IMR-90 (cell line): ENCODE measurements around the gene TMOD1. TPM values are rescaled to one million over a fixed set of nuclear protein-coding genes. Genes with fewer than 3 reads are reported as not detected.

Source experiments
- ATAC-seq: fragments of 200-7000 bp; cut with Tn5 transposase; 2 replicates; pipeline ENCODE4 v1.9.1; 2020; ENCODE audit warnings: low read depth, mild to moderate bottlenecking, moderate library complexity
- BruUV-seq: library from RNA; stranded (reverse); fragments of 400-500 nt; replicated peaks from 2 replicates; lab custom pipeline; 2021; lab: Mats Ljungman, UMichigan
- CTCF ChIA-PET: fragments of 300-600 bp; formaldehyde crosslinking; extraction: SDS; loops from one replicate; lab custom pipeline; 2021; ENCODE audit warnings: antibody characterized with exemption; lab: Yijun Ruan, JAX
- POLR2A ChIA-PET: fragments of 300-600 bp; sonication (Branson Sonifier 250); formaldehyde crosslinking; loops from one replicate; lab custom pipeline; 2022; ENCODE audit warnings: antibody characterized with exemption; ENCODE audit not compliant: unreplicated experiment; lab: Charles Lee
- DNase-seq: peaks from one replicate; pipeline ENCODE4 v3.0.0; 2013
- H2AFZ ChIP-seq: replicated peaks from 2 replicates; pipeline ENCODE3; 2013; ENCODE audit warnings: low read length, mild to moderate bottlenecking; ENCODE audit not compliant: poor library complexity
- H2AK5ac ChIP-seq: 2 replicates; pipeline ENCODE4 v1.6.1; 2013; ENCODE audit warnings: low read depth, low read length, inconsistent platforms
- H2AK9ac ChIP-seq: replicated peaks from 2 replicates; pipeline ENCODE3; 2013; ENCODE audit warnings: mild to moderate bottlenecking, low read depth, low read length, moderate library complexity; ENCODE audit not compliant: poor library complexity
- H2BK120ac ChIP-seq: 2 replicates; pipeline ENCODE4 v1.6.1; 2013; ENCODE audit warnings: low read depth, low read length, inconsistent platforms
- H2BK15ac ChIP-seq: 3 replicates; pipeline ENCODE4 v1.6.1; 2013; ENCODE audit warnings: low read depth, low read length, inconsistent platforms
- H2BK20ac ChIP-seq: 2 replicates; pipeline ENCODE4 v1.6.1; 2013; ENCODE audit warnings: low read depth, mild to moderate bottlenecking, inconsistent platforms, low read length, moderate library complexity
- H2BK5ac ChIP-seq: 2 replicates; pipeline ENCODE4 v1.6.1; 2013; ENCODE audit warnings: mild to moderate bottlenecking, low read depth, low read length, inconsistent platforms; ENCODE audit not compliant: poor library complexity, severe bottlenecking
- H3K14ac ChIP-seq: replicated peaks from 2 replicates; pipeline ENCODE4 v1.6.1; 2013; ENCODE audit warnings: low read depth, low read length, inconsistent platforms
- H3K18ac ChIP-seq: 2 replicates; pipeline ENCODE4 v1.6.1; 2013; ENCODE audit warnings: low read depth, low read length, control low read depth
- H3K23ac ChIP-seq: 2 replicates; pipeline ENCODE4 v1.6.1; 2013; ENCODE audit warnings: low read depth, low read length, inconsistent platforms
- H3K27ac ChIP-seq: 2 replicates; pipeline ENCODE4 v1.5.1; 2013; ENCODE audit warnings: mild to moderate bottlenecking, control low read depth, low read length; ENCODE audit not compliant: insufficient read depth
- H3K27me3 ChIP-seq: 2 replicates; pipeline ENCODE4 v1.6.1; 2013; ENCODE audit warnings: low read length; ENCODE audit not compliant: control insufficient read depth, insufficient read depth
- H3K36me3 ChIP-seq: 2 replicates; pipeline ENCODE4 v1.6.1; 2013; ENCODE audit warnings: low read length, mixed read lengths; ENCODE audit not compliant: control insufficient read depth, insufficient read depth
- H3K4ac ChIP-seq: 2 replicates; pipeline ENCODE4 v1.6.1; 2013; ENCODE audit warnings: low read depth, low read length, inconsistent platforms
- H3K4me1 ChIP-seq: 2 replicates; pipeline ENCODE4 v1.6.1; 2013; ENCODE audit warnings: low read length, mixed read lengths; ENCODE audit not compliant: control insufficient read depth, insufficient read depth
- H3K4me2 ChIP-seq: 2 replicates; pipeline ENCODE4 v1.6.1; 2013; ENCODE audit warnings: low read depth, mild to moderate bottlenecking, control low read depth, low read length, moderate library complexity
- H3K4me3 ChIP-seq: 2 replicates; pipeline ENCODE4 v1.5.1; 2013; ENCODE audit warnings: low read depth, mild to moderate bottlenecking, control low read depth, low read length, moderate library complexity; ENCODE audit not compliant: insufficient read depth
- H3K56ac ChIP-seq: 2 replicates; pipeline ENCODE4 v1.6.1; 2013; ENCODE audit warnings: low read length, inconsistent platforms; ENCODE audit not compliant: insufficient read depth; ENCODE audit errors: extremely low read depth
- H3K79me1 ChIP-seq, 2 experiments: 2 replicates each; pipeline ENCODE4 v1.6.1; 2013; ENCODE audit warnings: low read length in 2 of 2, inconsistent platforms in 1 of 2, low read depth in 1 of 2
- H3K9ac ChIP-seq: 2 replicates; pipeline ENCODE4 v1.6.1; 2013; ENCODE audit warnings: low read depth, low read length, control low read depth
- H3K9me1 ChIP-seq: 2 replicates; pipeline ENCODE4 v1.6.1; 2013; ENCODE audit warnings: low read length, inconsistent platforms; ENCODE audit not compliant: insufficient read depth
- H3K9me3 ChIP-seq: 2 replicates; pipeline ENCODE4 v1.6.1; 2013; ENCODE audit warnings: low read length; ENCODE audit not compliant: control insufficient read depth, insufficient read depth
- H4K20me1 ChIP-seq: 2 replicates; pipeline ENCODE4 v1.6.1; 2013; ENCODE audit warnings: low read length, inconsistent platforms; ENCODE audit not compliant: insufficient read depth
- H4K5ac ChIP-seq: 2 replicates; pipeline ENCODE4 v1.6.1; 2013; ENCODE audit warnings: mild to moderate bottlenecking, low read depth, low read length, control low read depth
- H4K8ac ChIP-seq, 2 experiments: 2 replicates each; pipeline ENCODE4 v1.6.1; 2013; ENCODE audit warnings: low read depth in 2 of 2, low read length in 2 of 2, control low read depth in 1 of 2, inconsistent platforms in 1 of 2
- H4K91ac ChIP-seq: 2 replicates; pipeline ENCODE4 v1.6.1; 2013; ENCODE audit warnings: low read depth, low read length, inconsistent platforms; ENCODE audit not compliant: insufficient read depth
- MAZ ChIP-seq: IDR thresholded peaks from 2 replicates; pipeline ENCODE4 v1.6.1; 2012; ENCODE audit warnings: low read depth, mild to moderate bottlenecking, low read length, improper control_type of control experiment, moderate library complexity, borderline replicate concordance
- RAD21 ChIP-seq: IDR thresholded peaks from 2 replicates; pipeline ENCODE4 v1.6.1; 2012; ENCODE audit warnings: low read length, improper control_type of control experiment
- WGBS, 2 experiments: methylation state at CpG; one replicate each; pipeline versions ENCODE4 v1.1.5 to v1.1.7; 2013; ENCODE audit warnings: missing lambda C conversion rate in 2 of 2; ENCODE audit not compliant: insufficient read length in 1 of 2; ENCODE audit errors: extremely low coverage in 2 of 2; 5-methylcytosine and 5-hydroxymethylcytosine counted together
- dilution Hi-C: fragments of 300-500 bp; cut with HindIII; formaldehyde crosslinking; loops from one replicate; pipeline ENCODE4 v1.14.3; 2018; ENCODE audit warnings: low sequenced_read_pairs; ENCODE audit not compliant: unreplicated experiment
- in situ Hi-C: fragments of 300-500 bp; cut with MboI; formaldehyde crosslinking; loops from 3 replicates; pipeline ENCODE4 v1.14.3; 2019; ENCODE audit warnings: low sequenced_read_pairs, inconsistent platforms, mixed read lengths
- intact Hi-C: fragments of 100-400 bp; cut with micrococcal nuclease; formaldehyde crosslinking; loops from 2 replicates; pipeline ENCODE4 v1.10.0; 2022
- polyA plus RNA-seq, 3 experiments: library from polyadenylated mRNA; depleted of rRNA; stranded (reverse); fragments of >200 nt; gene quantifications; 2 replicates each; pipeline ENCODE4 v1.2.3, GENCODE V29; 2012; ENCODE audit warnings: low replicate concordance in 1 of 3
- total RNA-seq: library from RNA; depleted of rRNA; stranded (reverse); fragments of >200 nt; gene quantifications from 2 replicates; pipeline ENCODE4 v1.2.3, GENCODE V29; 2012
- TF ChIP-seq, protein P1 (sequence below): fragments of 150-350 bp; IDR thresholded peaks from 2 replicates; pipeline ENCODE4 v1.6.1; 2017; ENCODE audit warnings: mild to moderate bottlenecking, antibody characterized with exemption, low read length, low read depth
- TF ChIP-seq, protein P2 (sequence below): fragments of 150-350 bp; IDR thresholded peaks from 2 replicates; pipeline ENCODE4 v1.6.1; 2016; ENCODE audit warnings: low read depth, mild to moderate bottlenecking, low read length, moderate library complexity, borderline replicate concordance

Gene TMOD1
- total and polyA plus RNA-seq, 2 of the 4 experiments (the other 2 are of a cell fraction), result 0.18 to 0.38 TPM

DNA sequence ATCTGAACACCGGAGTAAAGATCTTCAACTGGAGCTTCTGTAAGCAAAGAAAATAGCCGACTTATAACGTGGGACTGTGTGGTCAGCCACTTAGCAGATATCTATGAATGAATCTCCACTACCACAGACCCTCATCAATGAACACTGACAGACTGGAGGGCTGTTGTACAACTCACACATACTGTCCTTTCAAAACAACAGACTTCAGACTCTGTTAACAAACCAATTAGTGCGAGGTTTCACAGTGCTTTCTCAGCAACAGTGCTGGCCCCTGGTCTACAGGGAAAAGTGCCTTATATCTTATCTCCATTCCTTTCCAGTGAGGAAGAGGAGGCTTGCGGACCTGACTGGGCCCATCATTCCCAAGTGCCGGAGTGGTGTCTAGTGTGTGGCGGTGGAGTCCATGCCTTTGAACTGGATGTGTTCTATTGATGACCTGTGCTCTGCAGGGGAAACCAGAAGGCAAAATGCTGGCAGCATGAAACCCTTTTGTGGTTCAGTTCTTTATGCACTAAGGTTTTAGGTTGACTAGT is 97.9 kb downstream of the TMOD1 start:
- no peak for ATAC-seq
- H3K56ac ChIP-seq, result no peak overlapping the region
- H3K4ac ChIP-seq, result no peak overlapping the region
- no peak overlapping the region for H2BK120ac ChIP-seq
- no peaks in the 10 kb centered on the region for H3K79me1 ChIP-seq
- H4K5ac ChIP-seq, result no peak overlapping the region
- intact Hi-C loops, result loop anchor here (5.0 kb wide), 1 partner anchor 742 kb away; no protein-coding TSS in a partner anchor
- CTCF ChIA-PET, result interaction anchor here (0.7 to 6.6 kb wide), 21 partner anchors 8 to 742 kb away, joined by 3 to 119 read pairs (median 5); partner anchors contain the start of genes NCBP1, TDRD7, TMOD1 and TSTD2
- H3K9me1 ChIP-seq, result no peaks in the 10 kb centered on the region; the same call in 1 of the 2 replicates
- H3K4me2 ChIP-seq, result no peak overlapping the region
- no peak overlapping the region for H2BK15ac ChIP-seq
- no peak overlapping the region for H3K14ac ChIP-seq
- H3K18ac ChIP-seq, result no peak overlapping the region
- no peak overlapping the region for H2AK9ac ChIP-seq
- H3K4me1 ChIP-seq, result no peaks in the 10 kb centered on the region; the same call in 1 of the 2 replicates
- no peak overlapping the region for H4K8ac ChIP-seq
- dilution Hi-C loops, result no loop called here
- in situ Hi-C loops, result no loop called here
- peaks cover 23% of the 10 kb centered on the region for H3K36me3 ChIP-seq
- no peak for DNase-seq
- no peak overlapping the region for H3K9ac ChIP-seq
- H3K27ac ChIP-seq, result no peak overlapping the region
- BruUV-seq, result no TSS peak
- no peaks in the 10 kb centered on the region for H3K27me3 ChIP-seq
- POLR2A ChIA-PET, result no interaction called here
- H4K20me1 ChIP-seq, result no peaks in the 10 kb centered on the region
- TF ChIP-seq, protein P1, sequence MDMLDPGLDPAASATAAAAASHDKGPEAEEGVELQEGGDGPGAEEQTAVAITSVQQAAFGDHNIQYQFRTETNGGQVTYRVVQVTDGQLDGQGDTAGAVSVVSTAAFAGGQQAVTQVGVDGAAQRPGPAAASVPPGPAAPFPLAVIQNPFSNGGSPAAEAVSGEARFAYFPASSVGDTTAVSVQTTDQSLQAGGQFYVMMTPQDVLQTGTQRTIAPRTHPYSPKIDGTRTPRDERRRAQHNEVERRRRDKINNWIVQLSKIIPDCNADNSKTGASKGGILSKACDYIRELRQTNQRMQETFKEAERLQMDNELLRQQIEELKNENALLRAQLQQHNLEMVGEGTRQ, result no peak
- TF ChIP-seq MAZ, result no peak
- TF ChIP-seq, protein P2, sequence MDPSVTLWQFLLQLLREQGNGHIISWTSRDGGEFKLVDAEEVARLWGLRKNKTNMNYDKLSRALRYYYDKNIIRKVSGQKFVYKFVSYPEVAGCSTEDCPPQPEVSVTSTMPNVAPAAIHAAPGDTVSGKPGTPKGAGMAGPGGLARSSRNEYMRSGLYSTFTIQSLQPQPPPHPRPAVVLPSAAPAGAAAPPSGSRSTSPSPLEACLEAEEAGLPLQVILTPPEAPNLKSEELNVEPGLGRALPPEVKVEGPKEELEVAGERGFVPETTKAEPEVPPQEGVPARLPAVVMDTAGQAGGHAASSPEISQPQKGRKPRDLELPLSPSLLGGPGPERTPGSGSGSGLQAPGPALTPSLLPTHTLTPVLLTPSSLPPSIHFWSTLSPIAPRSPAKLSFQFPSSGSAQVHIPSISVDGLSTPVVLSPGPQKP, result no peak
- no peak for TF ChIP-seq RAD21
- H2AFZ ChIP-seq, result no peak overlapping the region
- H3K9me3 ChIP-seq, result no peaks in the 10 kb centered on the region
- 60% methylated on average over 2 of the region's 7 CpGs; no CpG with 5 or more reads in 1 of the 2 experiments for WGBS, 2 experiments
- H2AK5ac ChIP-seq, result no peak overlapping the region
- no peak overlapping the region for H3K23ac ChIP-seq
- H4K91ac ChIP-seq, result no peak overlapping the region
- H2BK5ac ChIP-seq, result no peak overlapping the region
- no peak overlapping the region for H2BK20ac ChIP-seq
- H3K4me3 ChIP-seq, result no peak overlapping the region
